WI38 (cell line): ENCODE measurements around the gene GALNT18.

Source experiments
- H3K4me3 ChIP-seq: 2 replicates; pipeline ENCODE4 v1.5.1; 2011; ENCODE audit warnings: low read depth, mild to moderate bottlenecking, control low read depth, low read length
- TF ChIP-seq, protein P1 (sequence below): IDR thresholded peaks from 2 replicates; pipeline ENCODE4 v1.5.1; 2012; ENCODE audit warnings: low read depth, mild to moderate bottlenecking, control low read depth, low read length

The GALNT18 gene

DNA sequence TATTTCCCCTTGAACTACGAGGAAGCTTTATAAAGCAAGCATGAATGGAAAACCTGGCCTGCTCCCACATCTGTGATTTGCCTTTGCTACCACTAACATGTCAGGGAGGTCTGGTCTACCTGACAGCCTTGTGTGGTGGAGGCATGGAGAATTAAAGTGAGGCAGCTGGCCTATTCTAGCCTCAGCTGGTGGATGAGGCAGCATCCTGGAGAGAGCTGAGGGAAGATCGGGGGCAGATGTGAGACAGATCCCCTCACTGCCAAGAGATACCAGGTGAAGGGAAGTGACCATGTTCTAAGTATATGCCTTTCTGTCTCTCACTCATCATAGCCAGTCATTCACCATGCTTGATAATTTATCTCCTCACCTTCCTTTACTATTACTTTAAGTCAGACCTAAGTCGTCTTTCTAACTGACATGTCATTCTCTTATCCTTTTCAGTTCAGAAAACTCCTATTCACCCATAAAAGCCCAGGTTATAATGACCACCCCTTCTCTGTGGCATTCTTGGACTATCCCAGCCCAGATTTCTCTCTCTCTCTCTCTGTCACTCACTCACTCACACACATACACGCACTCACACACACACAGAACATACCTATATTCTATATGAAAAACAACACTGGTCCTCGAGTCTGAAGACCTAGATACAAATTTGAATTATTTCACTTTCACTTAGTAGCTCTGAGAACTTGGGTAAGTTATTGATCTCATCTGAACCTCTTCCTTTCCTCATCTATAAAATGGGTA, 359.5 kb downstream of the GALNT18 start:
- TF ChIP-seq, protein P1, sequence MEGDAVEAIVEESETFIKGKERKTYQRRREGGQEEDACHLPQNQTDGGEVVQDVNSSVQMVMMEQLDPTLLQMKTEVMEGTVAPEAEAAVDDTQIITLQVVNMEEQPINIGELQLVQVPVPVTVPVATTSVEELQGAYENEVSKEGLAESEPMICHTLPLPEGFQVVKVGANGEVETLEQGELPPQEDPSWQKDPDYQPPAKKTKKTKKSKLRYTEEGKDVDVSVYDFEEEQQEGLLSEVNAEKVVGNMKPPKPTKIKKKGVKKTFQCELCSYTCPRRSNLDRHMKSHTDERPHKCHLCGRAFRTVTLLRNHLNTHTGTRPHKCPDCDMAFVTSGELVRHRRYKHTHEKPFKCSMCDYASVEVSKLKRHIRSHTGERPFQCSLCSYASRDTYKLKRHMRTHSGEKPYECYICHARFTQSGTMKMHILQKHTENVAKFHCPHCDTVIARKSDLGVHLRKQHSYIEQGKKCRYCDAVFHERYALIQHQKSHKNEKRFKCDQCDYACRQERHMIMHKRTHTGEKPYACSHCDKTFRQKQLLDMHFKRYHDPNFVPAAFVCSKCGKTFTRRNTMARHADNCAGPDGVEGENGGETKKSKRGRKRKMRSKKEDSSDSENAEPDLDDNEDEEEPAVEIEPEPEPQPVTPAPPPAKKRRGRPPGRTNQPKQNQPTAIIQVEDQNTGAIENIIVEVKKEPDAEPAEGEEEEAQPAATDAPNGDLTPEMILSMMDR, result no peak
- H3K4me3 ChIP-seq, result no peak overlapping the region

DNA sequence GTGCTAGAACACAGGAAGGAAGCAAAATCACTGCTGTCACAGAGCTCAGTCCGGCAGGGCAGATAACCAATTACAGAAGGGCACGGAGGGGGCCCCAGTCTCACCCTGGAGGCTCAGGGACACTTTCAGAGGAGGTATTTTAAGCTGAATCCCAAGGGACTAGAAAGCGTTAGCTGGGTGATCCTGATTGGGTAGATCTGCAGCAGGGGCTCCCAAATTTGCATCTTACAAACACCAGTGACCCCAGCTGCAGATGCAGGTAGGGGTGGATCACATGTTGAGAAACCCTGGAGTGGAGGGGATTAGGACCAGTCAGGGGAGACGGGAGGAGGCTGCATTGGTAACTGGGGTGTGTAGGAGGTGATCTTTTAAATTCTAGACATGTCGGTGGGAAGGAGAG, 360.2 kb downstream of the GALNT18 start:
- TF ChIP-seq, protein P1, result no peak
- no peak overlapping the region for H3K4me3 ChIP-seq

DNA sequence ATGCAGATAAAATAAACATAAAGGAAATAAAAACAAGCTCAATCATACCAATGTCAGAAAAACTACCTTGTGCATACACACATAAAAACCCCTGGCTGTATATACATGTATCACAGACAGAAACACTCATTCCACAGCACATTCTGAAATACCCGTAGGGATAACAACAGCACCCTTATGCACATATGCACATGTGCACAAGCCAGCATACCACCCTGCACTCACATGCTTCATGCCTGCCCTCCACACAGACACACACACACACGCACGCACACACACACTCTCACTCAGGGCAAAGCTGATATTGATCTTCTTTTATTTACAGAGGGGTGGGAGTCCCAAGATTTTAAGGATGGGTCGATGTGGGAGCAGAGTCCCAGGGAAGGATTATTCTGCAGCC, 360.9 kb downstream of the GALNT18 start:
- TF ChIP-seq, protein P1, result no peak
- H3K4me3 ChIP-seq, result no peak overlapping the region

DNA sequence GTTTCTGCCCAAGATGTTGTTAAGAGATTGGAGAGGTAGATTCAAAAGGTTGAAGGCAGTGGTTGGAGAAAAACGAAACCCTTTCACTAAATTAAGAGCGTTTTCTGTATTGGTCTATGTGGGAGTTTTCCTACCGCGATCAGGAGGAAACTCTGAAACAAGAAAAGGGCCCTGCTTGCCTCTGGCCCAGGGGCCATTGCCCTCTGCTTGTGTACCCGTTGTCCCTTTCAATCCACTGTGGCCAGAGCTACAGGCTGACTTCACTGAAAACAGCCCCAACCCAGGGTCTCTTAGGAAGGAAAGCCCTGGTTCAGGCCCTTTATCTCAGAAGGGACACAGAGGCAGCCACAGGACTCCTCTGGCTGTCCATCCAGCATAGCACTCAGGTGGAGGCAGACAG, 367.8 kb downstream of the GALNT18 start:
- H3K4me3 ChIP-seq, result no peak overlapping the region
- TF ChIP-seq, protein P1, result no peak

DNA sequence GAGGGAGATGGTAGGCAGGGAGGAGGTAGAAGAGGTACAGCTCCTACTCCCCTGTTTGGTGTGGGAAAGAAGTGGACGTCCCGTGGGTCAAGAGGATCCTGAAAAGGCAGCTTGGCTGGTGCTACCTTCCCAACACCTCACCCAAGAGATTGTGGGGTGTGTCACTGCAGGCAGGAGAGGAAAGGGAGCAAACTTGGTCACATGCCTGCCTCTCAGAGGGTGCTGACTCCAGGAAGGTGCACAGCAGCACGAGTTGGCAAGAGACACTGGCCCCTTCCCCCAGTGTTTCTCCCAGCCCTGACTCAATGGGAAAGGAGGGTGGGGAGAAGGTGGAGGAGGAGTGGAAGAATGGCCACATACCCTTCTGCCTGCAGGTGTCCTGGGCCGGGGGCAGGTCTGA, 368.3 kb downstream of the GALNT18 start:
- H3K4me3 ChIP-seq, result no peak overlapping the region
- TF ChIP-seq, protein P1, result no peak

DNA sequence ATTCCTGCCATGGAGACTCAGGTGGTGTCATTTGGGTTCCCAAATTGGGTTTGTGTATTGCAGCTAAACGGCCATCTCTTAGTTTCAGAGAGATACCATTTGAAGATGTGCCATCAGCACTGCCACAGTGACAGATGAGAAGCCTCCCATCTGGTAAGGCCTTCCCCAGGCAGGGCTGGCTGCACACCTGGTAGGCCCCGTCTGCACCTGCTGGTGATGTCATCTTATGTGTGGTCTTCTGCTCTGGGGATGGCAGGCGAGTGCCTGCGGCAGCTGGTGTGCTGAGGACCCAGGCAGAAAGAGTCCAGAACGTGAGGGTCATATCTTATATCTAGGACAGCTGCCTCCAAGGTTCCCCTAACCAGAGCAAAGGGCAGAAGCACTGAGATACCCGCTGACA, 369.4 kb downstream of the GALNT18 start:
- H3K4me3 ChIP-seq, result no peak overlapping the region
- TF ChIP-seq, protein P1, result no peak

DNA sequence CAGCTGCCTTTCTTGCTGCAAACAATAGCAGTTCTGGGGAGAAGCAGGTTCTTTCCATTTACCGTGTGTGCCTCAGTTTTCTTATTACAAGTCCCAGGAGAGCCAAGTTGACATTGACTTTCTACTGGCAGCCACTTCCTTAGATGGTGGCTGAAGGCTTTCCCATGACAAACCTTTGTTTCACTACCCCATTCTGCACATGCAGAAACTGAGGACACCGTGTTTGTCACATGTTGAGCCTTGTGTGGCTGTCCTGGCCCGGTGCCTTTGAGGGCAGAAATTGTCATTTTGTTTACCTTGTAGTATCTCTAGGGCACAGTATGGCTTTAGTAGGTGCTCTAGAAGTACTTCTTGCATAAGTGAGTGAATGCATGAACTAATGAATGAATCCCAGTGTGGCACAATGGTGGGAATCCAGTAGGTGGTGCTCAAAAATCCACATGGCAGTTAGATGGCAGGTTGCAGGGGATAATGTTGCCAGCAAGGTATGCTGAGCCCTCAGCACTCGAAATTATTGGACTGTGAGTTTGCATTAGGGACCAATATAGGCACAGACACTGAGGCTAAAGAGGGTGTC, 370.3 kb downstream of the GALNT18 start:
- no peak overlapping the region for H3K4me3 ChIP-seq

More for the DNA sequence above, 370.3 kb downstream of the GALNT18 start:
- TF ChIP-seq, protein P1, result no peak
